Colonic mucosa (tissue), 4 donors: ENCODE data around the gene CRABP2. TPM values are rescaled to one million over a fixed set of nuclear protein-coding genes. Genes with fewer than 3 reads are reported as not detected.

Source experiments
- DNase-seq: peaks from one replicate; pipeline ENCODE4 v3.0.0-alpha.2; 2020
- H3K27ac ChIP-seq: fragments of 200-600 bp; one replicate; pipeline ENCODE4 v1.8.0; 2021
- H3K27me3 ChIP-seq: fragments of 200-600 bp; one replicate; pipeline ENCODE4 v1.8.0; 2021
- H3K36me3 ChIP-seq: fragments of 200-600 bp; one replicate; pipeline ENCODE4 v1.8.0; 2021
- H3K4me1 ChIP-seq: fragments of 200-600 bp; one replicate; pipeline ENCODE4 v1.8.0; 2021; ENCODE audit warnings: mild to moderate bottlenecking
- H3K4me3 ChIP-seq: fragments of 200-600 bp; one replicate; pipeline ENCODE4 v1.8.0; 2021
- H3K9ac ChIP-seq, 2 donors: one replicate each; pipeline ENCODE4 v1.7.0; 2013; ENCODE audit warnings: control low read depth in 2 of 2, low read depth in 2 of 2, low read length in 2 of 2
- H3K9me3 ChIP-seq: fragments of 200-600 bp; one replicate; pipeline ENCODE4 v1.8.0; 2021
- intact Hi-C: fragments of 100-400 bp; cut with DNase I; formaldehyde crosslinking; loops from one replicate; pipeline ENCODE4 v1.14.1; 2022
- total RNA-seq, 2 donors: library from RNA; stranded (reverse); fragmentation: NEBNext Ultra II Directional in 1 of 2; extraction: Animal tissue kit (Norgen Biotek cat#: 25700) in 1 of 2; gene quantifications; one replicate each; pipeline ENCODE4 v1.2.1, GENCODE V29; 2021
- TF ChIP-seq, protein P1 (sequence below): fragments of 200-600 bp; IDR thresholded peaks from one replicate; pipeline ENCODE4 v1.8.0; 2022; ENCODE audit warnings: antibody characterized with exemption, mild to moderate bottlenecking
- donor health status: healthy.
- donor health status: DM: no; HTN: no; CAD: no.
- donor health status: DM: no; HTN: no; CAD: no.

CRABP2 gene
- total RNA-seq, 2 donors from 2014 or later: 1.2 to 1.4 TPM

DNA sequence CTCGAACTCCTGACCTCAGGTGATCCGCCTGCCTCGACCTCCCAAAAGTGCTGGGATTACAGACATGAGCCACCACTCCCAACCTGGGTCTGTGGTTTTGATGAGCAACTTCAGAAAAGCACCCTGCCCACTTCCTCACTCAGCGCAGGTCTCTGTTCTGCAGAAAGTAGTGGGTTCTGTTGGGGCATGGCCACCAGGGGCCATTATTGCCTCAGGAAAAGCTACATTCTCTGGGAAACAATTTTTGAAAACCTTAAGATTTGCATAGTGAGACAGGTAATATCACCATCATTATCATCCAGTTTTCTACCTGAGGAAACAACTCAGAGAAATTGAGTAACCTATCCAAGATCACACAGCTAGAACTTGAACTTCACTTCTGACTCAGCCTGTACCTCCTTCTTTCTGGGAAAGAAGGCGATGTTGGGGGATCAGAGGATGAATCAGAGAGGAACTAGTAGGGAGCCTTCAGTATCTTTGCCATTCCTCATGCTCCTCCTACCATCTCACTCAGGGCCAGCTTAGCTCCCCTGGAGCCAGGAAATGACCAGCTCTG is 21.1 kb downstream of the CRABP2 start:
- Histone ChIP-seq H3K27ac (no peak overlapping the region), H3K9ac (no peak overlapping the region), H3K4me1 (peaks cover 3% of the 10 kb centered on the region), H3K36me3 (no peaks in the 10 kb centered on the region), H3K27me3 (peaks cover 4% of the 10 kb centered on the region), H3K4me3 (no peak overlapping the region), H3K9me3 (no peaks in the 10 kb centered on the region)
- TF ChIP-seq, protein P1, sequence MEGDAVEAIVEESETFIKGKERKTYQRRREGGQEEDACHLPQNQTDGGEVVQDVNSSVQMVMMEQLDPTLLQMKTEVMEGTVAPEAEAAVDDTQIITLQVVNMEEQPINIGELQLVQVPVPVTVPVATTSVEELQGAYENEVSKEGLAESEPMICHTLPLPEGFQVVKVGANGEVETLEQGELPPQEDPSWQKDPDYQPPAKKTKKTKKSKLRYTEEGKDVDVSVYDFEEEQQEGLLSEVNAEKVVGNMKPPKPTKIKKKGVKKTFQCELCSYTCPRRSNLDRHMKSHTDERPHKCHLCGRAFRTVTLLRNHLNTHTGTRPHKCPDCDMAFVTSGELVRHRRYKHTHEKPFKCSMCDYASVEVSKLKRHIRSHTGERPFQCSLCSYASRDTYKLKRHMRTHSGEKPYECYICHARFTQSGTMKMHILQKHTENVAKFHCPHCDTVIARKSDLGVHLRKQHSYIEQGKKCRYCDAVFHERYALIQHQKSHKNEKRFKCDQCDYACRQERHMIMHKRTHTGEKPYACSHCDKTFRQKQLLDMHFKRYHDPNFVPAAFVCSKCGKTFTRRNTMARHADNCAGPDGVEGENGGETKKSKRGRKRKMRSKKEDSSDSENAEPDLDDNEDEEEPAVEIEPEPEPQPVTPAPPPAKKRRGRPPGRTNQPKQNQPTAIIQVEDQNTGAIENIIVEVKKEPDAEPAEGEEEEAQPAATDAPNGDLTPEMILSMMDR: no peak
- no peak for DNase-seq
- intact Hi-C loops: loop anchor here (10.0 kb wide), 1 partner anchor 200 kb away; no protein-coding TSS in a partner anchor

DNA sequence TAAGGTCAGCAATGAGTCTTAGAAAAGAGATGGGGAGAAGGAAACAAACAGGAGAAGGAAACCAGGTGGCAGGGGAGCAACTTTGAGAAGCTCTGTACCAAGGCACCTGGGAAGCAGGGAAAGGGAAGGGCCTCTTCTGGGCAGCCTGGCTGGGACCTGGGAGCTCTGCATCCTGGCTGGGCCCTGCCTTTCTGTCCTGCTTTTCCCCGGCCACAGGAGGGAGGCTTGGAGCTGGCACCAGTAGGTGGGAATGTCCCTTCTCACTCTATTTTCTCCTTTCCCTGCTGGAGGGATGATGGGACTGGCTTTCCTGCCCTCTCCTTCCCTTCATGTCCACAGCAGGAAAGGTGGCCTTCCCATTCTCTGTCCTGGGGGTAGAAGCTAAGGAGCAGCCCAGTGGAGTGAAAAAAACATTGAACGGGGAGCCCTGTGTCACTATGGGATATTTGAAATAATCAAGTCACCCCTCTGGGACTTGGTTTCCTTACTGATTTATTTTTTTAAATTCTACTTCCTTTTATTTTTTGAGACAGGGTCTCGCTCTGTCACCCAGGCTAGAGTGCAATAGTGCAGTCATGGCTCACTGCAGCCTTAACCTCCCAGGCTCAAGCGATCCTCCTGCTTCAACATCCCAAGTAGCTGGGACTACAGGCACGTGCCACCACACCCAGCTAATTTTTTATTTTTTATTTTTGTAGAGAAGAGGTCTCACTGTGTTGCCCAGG is 23.1 kb downstream of the CRABP2 start:
- Histone ChIP-seq H3K4me1 (peaks cover 2% of the 10 kb centered on the region), H3K27ac (no peak overlapping the region), H3K9ac (no peak overlapping the region), H3K9me3 (no peaks in the 10 kb centered on the region), H3K4me3 (no peak overlapping the region), H3K36me3 (no peaks in the 10 kb centered on the region), H3K27me3 (peaks cover 17% of the 10 kb centered on the region)
- TF ChIP-seq, protein P1: no peak
- intact Hi-C loops: loop anchor here (10.0 kb wide), 1 partner anchor 202 kb away; no protein-coding TSS in a partner anchor
- no peak for DNase-seq

DNA sequence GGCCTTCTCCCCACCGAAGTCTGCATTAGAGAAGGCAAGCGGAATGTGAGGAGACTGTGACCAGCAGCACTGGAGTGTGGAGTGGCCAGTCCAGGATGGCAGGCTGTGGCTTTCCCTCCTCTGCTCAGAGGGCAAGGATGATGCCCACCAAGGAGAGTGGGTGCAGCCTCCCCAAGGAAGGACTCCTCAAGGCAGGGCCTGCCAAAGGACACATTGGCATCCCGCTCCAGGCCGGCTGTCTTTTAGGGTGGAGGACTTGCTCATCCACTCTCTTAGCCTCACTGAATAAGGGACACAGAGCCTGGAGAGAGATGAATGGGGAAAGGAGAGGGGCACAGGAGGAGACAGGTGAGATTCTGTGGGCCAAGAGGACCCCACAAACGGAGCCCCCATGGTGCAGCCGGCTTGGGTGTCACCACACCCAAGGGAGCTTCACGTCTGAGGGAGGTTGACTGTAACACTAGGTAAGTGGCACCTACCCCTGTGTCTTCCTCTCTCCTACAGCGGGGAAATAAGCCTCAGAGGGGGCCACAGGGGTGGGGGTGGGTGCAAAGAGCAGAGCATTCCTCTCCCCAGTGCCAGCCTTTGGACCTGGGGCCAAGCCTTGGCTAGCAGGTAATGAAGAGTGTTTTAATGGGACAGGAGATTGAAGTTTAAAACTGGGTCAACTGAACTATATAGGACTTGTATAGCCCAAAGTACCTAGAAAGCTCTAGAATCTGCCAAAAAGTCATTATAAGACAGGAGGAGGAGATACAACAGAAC is 24.0 kb downstream of the CRABP2 start:
- Histone ChIP-seq H3K9ac (no peak overlapping the region), H3K27ac (no peak overlapping the region), H3K4me1 (peaks cover 8% of the 10 kb centered on the region), H3K36me3 (no peaks in the 10 kb centered on the region), H3K4me3 (no peak overlapping the region), H3K27me3 (peaks cover 27% of the 10 kb centered on the region), H3K9me3 (no peaks in the 10 kb centered on the region)
- TF ChIP-seq, protein P1: no peak
- intact Hi-C loops: loop anchor here (10.0 kb wide), 1 partner anchor 203 kb away; no protein-coding TSS in a partner anchor
- no peak for DNase-seq

DNA sequence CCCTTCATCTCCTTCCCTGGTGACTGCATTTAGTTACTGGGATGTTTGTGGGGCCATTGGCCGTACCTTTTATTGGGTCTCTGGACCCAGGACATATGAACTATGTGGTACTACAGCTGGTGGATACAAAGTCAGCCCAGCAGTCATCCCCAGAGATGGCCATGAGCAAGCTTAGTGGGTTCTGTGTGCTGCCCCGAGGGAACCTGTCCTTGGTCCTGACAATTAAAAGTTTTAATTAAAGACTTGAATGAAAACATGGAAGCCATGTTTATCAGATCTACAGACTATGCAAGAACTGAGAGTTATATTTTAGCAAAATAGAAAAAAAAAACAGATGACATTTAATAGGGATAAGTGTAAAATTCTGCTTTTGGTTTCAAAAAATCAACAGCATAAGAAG is 25.3 kb downstream of the CRABP2 start:
- intact Hi-C loops: loop anchor here (10.0 kb wide), 1 partner anchor 205 kb away; no protein-coding TSS in a partner anchor
- Histone ChIP-seq H3K9ac (no peak overlapping the region), H3K4me3 (no peak overlapping the region), H3K9me3 (no peaks in the 10 kb centered on the region), H3K36me3 (no peaks in the 10 kb centered on the region), H3K4me1 (peaks cover 8% of the 10 kb centered on the region), H3K27ac (no peak overlapping the region), H3K27me3 (peaks cover 37% of the 10 kb centered on the region)
- TF ChIP-seq, protein P1: no peak
- no peak for DNase-seq
